Upper lobe of left lung (tissue), 6 donors: ENCODE results near the gene DUS1L. TPM values are rescaled to one million over a fixed set of nuclear protein-coding genes. Genes with fewer than 3 reads are reported as not detected.
A peak's percentile ranks its signal among the peaks of the same experiment; 100 is the strongest.

Source experiments
- ATAC-seq, 2 donors: fragments of 200-7000 bp; cut with Tn5 transposase; one replicate each; pipeline ENCODE4 v1.9.1; 2022; ENCODE audit warnings: mild to moderate bottlenecking in 2 of 2, moderate library complexity in 2 of 2; ENCODE audit not compliant: low FRiP score in 2 of 2
- DNase-seq, 2 donors: peaks; one replicate each; pipeline ENCODE4 v3.0.0-alpha.2; 2019 to 2020
- H3K27ac ChIP-seq, 4 donors: fragments of 200-600 bp; sonication (generic); one replicate each; pipeline ENCODE4 v1.5.1; 2016 to 2019
- H3K27me3 ChIP-seq, 4 donors: fragments of 200-600 bp; sonication (generic); one replicate each; pipeline ENCODE4 v1.5.1; 2017 to 2019
- H3K36me3 ChIP-seq, 4 donors: fragments of 200-600 bp; sonication (generic); one replicate each; pipeline ENCODE4 v1.5.1; 2016 to 2019
- H3K4me1 ChIP-seq, 4 donors: fragments of 200-600 bp; sonication (generic); one replicate each; pipeline ENCODE4 v1.5.1; 2018 to 2019
- H3K4me3 ChIP-seq, 4 donors: fragments of 200-600 bp; sonication (generic); one replicate each; pipeline ENCODE4 v1.5.1; 2017 to 2019; ENCODE audit warnings: mild to moderate bottlenecking in 2 of 4, moderate library complexity in 1 of 4
- H3K9me3 ChIP-seq, 4 donors: fragments of 200-600 bp; sonication (generic); one replicate each; pipeline ENCODE4 v1.5.1; 2018 to 2019
- CTCF ChIP-seq, 6 experiments: fragments of 450-650 bp in 4 of 6; fragments of 200-600 bp in 2 of 6; sonication (generic) in 2 of 6; IDR thresholded peaks; one replicate each; pipeline ENCODE4 v1.5.1; 2016 to 2019; ENCODE audit warnings: antibody characterized with exemption in 6 of 6
- EP300 ChIP-seq, 4 donors: sonication (generic); formaldehyde crosslinking; IDR thresholded peaks; one replicate each; pipeline ENCODE4 v1.5.1; 2017; ENCODE audit warnings: antibody characterized with exemption in 4 of 4, control low read depth in 2 of 4
- POLR2A ChIP-seq, 4 donors: fragments of 450-650 bp; IDR thresholded peaks; one replicate each; pipeline ENCODE4 v1.5.1; 2016 to 2017; ENCODE audit warnings: antibody characterized with exemption in 4 of 4, mild to moderate bottlenecking in 2 of 4
- POLR2AphosphoS5 ChIP-seq, 2 donors: sonication (generic); formaldehyde crosslinking; IDR thresholded peaks; one replicate each; pipeline ENCODE4 v1.5.1; 2017; ENCODE audit warnings: antibody characterized with exemption in 2 of 2
- WGBS, 2 donors: methylation state at CpG; one replicate each; pipeline ENCODE4 v1.1.5; 2017 to 2018; 5-methylcytosine and 5-hydroxymethylcytosine counted together
- total RNA-seq, 6 donors: library from RNA; depleted of rRNA in 4 of 6; stranded (reverse); fragments of >200 nt in 4 of 6; gene quantifications; one replicate each; pipeline versions ENCODE4 v1.1.0 to v1.2.1, GENCODE V29; 2016 to 2021
- donor health status: DM: no; HTN: no; CAD: no; lungs with moderate emphysema.
- donor health status: DM: no; HTN: yes; CAD: no; lungs with severe emphysema.

DUS1L gene
- total RNA-seq, 6 donors from 2014 or later = 53.5 to 183 (median 106) TPM

GRCh38 chr17:82017612-82018151 lies 47.9 kb downstream of the DUS1L start:
- Histone ChIP-seq H3K36me3 (peaks cover 0 to 21% (median 2%) of the 10 kb centered on the region in 4 donors), H3K9me3 (no peaks in the 10 kb centered on the region), H3K27ac (peak overlapping the region in 2 of 4 donors; percentile 17 to 54), H3K27me3 (no peaks in the 10 kb centered on the region), H3K4me3 (no peak overlapping the region), H3K4me1 (peaks cover 13 to 66% (median 40%) of the 10 kb centered on the region in 4 donors)
- DNase-seq = peak; percentile 55 to 84
- ATAC-seq = no peak
- 66% methylated on average over 13 of the region's 13 CpGs; no CpG with 5 or more reads in 1 of the 2 donors for WGBS, 2 donors
- TF ChIP-seq POLR2AphosphoS5 (IDR thresholded peaks at IDR 0.05) (no peak), POLR2A (IDR thresholded peaks at IDR 0.05) (no peak), CTCF (IDR thresholded peaks at IDR 0.05) (no peak), EP300 (IDR thresholded peaks at IDR 0.05) (no peak)

DNA sequence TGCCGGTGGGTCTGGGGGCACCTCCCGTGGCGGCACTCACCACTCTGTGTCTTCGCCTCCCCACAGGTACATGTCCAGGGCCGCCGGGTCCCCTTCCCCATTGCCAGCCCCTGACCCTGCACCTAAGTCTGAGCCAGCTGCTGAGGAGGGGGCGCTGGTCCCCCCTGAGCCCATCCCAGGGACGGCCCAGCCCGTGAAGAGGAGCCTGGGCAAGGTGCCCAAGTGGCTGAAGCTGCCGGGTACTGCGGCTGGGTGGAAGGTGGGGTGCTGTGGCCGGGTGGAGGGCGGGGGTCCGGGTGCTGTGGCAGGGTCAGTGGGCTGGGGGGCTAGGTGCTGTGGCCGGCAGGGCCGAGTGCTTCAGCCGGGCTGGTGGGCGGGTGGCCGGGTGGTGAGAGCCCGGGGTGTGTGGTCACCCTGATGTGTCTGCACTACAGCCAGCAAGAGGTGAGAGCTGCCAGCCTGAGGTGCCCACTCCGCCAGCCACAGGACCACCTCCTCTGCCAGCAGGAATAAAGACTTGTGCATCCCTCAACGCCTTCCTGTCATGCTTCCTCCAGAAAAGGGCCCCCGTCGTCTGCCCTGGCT lies 48.6 kb downstream of the DUS1L start:
- Histone ChIP-seq H3K9me3 (no peaks in the 10 kb centered on the region), H3K4me3 (no peak overlapping the region), H3K27ac (peak overlapping the region in 2 of 4 donors; percentile 17 to 26), H3K36me3 (peaks cover 0 to 23% (median 5%) of the 10 kb centered on the region in 4 donors), H3K27me3 (no peaks in the 10 kb centered on the region), H3K4me1 (peaks cover 11 to 68% (median 39%) of the 10 kb centered on the region in 4 donors)
- 81 to 83% methylated on average over 15 to 21 of the region's 24 CpGs for whole genome bisulfite sequencing, 2 donors
- TF ChIP-seq POLR2A (IDR thresholded peaks at IDR 0.05) = no peak
- DNase-seq (peak in 1 of 2 donors; percentile 80), ATAC-seq (no peak)

- Histone ChIP-seq H3K4me1 (peaks cover 4 to 65% (median 34%) of the 10 kb centered on the region in 4 donors), H3K27me3 (no peaks in the 10 kb centered on the region), H3K27ac (peak overlapping the region in 2 of 4 donors; percentile 17 to 26), H3K36me3 (peaks cover 0 to 30% (median 6%) of the 10 kb centered on the region in 4 donors), H3K9me3 (no peaks in the 10 kb centered on the region), H3K4me3 (no peak overlapping the region)
- peak in 1 of 2 donors; percentile 72 for DNase-seq
- WGBS, 2 donors = 71 to 80% methylated on average over 17 of the region's 28 CpGs
- TF ChIP-seq EP300 (IDR thresholded peaks at IDR 0.05) (no peak), POLR2AphosphoS5 (IDR thresholded peaks at IDR 0.05) (no peak), POLR2A (IDR thresholded peaks at IDR 0.05) (no peak), CTCF (IDR thresholded peaks at IDR 0.05) (no peak)
- no peak for ATAC-seq
Observed at GRCh38 chr17:82016061-82016874, 49.3 kb downstream of the DUS1L start.

DNA sequence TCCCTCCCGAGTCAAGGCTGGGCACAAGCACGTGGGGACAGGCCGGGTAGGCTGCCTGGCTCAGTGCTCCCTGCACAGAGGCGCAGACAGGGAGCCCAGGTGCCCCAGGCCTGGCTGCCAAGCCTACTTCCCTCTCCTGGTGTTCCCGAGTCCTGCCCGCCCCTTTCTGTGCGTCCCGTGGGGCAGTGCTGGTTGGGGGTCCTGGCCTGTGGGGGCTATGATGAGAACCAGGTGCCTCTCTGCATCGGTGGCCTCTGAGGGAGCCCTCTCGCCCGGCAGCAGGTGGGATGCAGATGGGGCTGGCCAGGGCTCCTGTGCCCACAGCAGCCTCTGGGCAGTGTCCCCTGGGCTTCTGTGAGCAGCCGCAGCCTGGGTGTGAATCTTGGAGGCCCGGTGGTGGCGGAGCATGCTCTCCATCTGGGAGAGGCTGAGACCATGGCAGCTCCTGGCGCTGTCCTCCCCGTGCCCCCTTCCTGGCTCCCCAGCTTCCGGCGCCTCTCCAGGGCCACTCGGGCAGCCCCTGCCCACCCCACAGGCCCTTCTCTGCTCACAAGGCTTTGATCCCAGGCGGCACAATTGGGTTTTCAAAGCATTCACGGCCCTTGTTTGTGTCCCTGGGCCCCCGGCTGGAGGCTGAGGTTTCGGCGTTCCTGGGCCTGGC lies 50.2 kb downstream of the DUS1L start:
- DNase-seq = peak in 1 of 2 donors; percentile 70
- ATAC-seq = no peak
- WGBS, 2 donors = 74 to 78% methylated on average over 11 to 23 of the region's 24 CpGs
- H3K4me1 ChIP-seq = peaks cover 0 to 59% (median 30%) of the 10 kb centered on the region in 4 donors
- no peaks in the 10 kb centered on the region for H3K27me3 ChIP-seq
- H3K36me3 ChIP-seq = peaks cover 0 to 31% (median 7%) of the 10 kb centered on the region in 4 donors
- no peak overlapping the region for H3K4me3 ChIP-seq
- peak overlapping the region in 2 of 4 donors; percentile 82 to 91 for H3K27ac ChIP-seq
- H3K9me3 ChIP-seq = no peaks in the 10 kb centered on the region
- TF ChIP-seq POLR2AphosphoS5 (IDR thresholded peaks at IDR 0.05) (no peak), POLR2A (IDR thresholded peaks at IDR 0.05) (no peak)

GRCh38 chr17:82014971-82015310 lies 50.7 kb downstream of the DUS1L start:
- peaks cover 0 to 57% (median 28%) of the 10 kb centered on the region in 4 donors for H3K4me1 ChIP-seq
- H3K4me3 ChIP-seq = no peak overlapping the region
- no peaks in the 10 kb centered on the region for H3K27me3 ChIP-seq
- H3K27ac ChIP-seq = peak overlapping the region; percentile 21 to 91 (median 79)
- H3K9me3 ChIP-seq = no peaks in the 10 kb centered on the region
- 81 to 91% methylated on average over 9 to 12 of the region's 13 CpGs for WGBS, 2 donors
- H3K36me3 ChIP-seq = peaks cover 0 to 31% (median 7%) of the 10 kb centered on the region in 4 donors
- peak in 1 of 2 donors; percentile 78 for DNase-seq
- no peak for TF ChIP-seq EP300 (IDR thresholded peaks at IDR 0.05)
- no peak for TF ChIP-seq CTCF (IDR thresholded peaks at IDR 0.05)
- no peak for TF ChIP-seq POLR2A (IDR thresholded peaks at IDR 0.05)
- no peak for TF ChIP-seq POLR2AphosphoS5 (IDR thresholded peaks at IDR 0.05)
- no peak for ATAC-seq
